ENCODE measurements around the gene FAM53A. TPM values are rescaled to one million over a fixed set of nuclear protein-coding genes. Genes with fewer than 3 reads are reported as not detected.

FAM53A gene
- total and polyA plus RNA-seq, 10 of the 15 experiments (the other 5 are each of a cell fraction or from before 2014, with no cell fraction given) = 0.02 to 0.87 (median 0.38) TPM; not detected in 2

DNA sequence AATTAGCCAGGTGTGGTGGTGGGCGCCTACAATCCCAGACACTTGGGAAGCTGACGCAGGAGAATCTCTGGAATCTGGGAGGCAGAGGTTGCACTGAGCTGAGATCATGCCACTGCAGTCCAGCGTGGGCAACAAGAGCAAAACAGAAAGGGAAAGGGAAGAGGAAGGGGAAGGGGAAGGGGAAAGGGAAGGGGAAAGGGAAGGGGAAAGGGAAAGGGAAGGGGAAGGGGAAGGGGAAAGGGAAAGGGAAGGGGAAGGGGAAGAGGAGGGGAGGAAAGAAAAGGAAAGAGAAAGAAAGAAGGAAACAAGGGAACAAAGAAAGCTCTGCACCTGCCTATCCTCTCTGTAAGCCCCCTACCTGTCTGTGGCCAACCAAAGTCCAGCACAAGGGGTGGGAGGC is 35.2 kb downstream of the FAM53A start:
- BruUV-seq (replicated peaks) = no TSS peak
- Histone ChIP-seq H4K20me1 (ENCODE audit: control insufficient read depth, insufficient read depth) (no peaks in the 10 kb centered on the region), H3K27ac (ENCODE audit: control insufficient read depth, insufficient read depth) (no peak overlapping the region), H2AFZ (ENCODE audit: control insufficient read depth, low read depth, low read length) (no peak overlapping the region), H3K4me3 (no peak overlapping the region), H3K4me1 (ENCODE audit: control insufficient read depth, insufficient read depth, low read length) (no peaks in the 10 kb centered on the region), H3K4me2 (ENCODE audit: control insufficient read depth, insufficient read depth) (no peak overlapping the region), H3K27me3 (replicated peaks in 1 of 2; ENCODE audit: control insufficient read depth in 2 of 2, insufficient read depth in 2 of 2, low read length in 1 of 2) (no peaks in the 10 kb centered on the region), H3K9me3 (replicated peaks; ENCODE audit: control insufficient read depth, insufficient read depth, low read length) (no peaks in the 10 kb centered on the region; the same call in 2 of the 3 replicates), H3K79me2 (ENCODE audit: control insufficient read depth, insufficient read depth, low read length) (no peaks in the 10 kb centered on the region), H3K36me3 (ENCODE audit: control insufficient read depth in 2 of 2, insufficient read depth in 2 of 2, low read length in 1 of 2) (no peaks in the 10 kb centered on the region), H3K9ac (ENCODE audit: control insufficient read depth, insufficient read depth, low read length) (no peak overlapping the region)
- FAIRE-seq (no peak), DNase-seq (ENCODE audit: low read depth, low spot score) (no peak), ATAC-seq (no peak)
- TF ChIP-seq NFYB (IDR thresholded peaks at IDR 0.05; ENCODE audit: insufficient read depth, low read depth, low read length) (no peak), SPI1 (IDR thresholded peaks at IDR 0.05; ENCODE audit: borderline replicate concordance, insufficient read depth, low read depth, low read length) (no peak), NRF1 (conservative IDR thresholded peaks at IDR 0.05; ENCODE audit: low read depth, low read length) (no peak), HCFC1 (IDR thresholded peaks at IDR 0.05; ENCODE audit: low read length) (no peak), MYC (IDR thresholded peaks at IDR 0.05; ENCODE audit: insufficient read depth, insufficient read length, insufficient replicate concordance, low read length, severe bottlenecking) (no peak), NFYA (IDR thresholded peaks at IDR 0.05; ENCODE audit: borderline replicate concordance, low read depth, low read length) (no peak), TCF7 (IDR thresholded peaks at IDR 0.05; ENCODE audit: borderline replicate concordance) (no peak), NR2C2 (IDR thresholded peaks at IDR 0.05; ENCODE audit: borderline replicate concordance, control insufficient read depth, insufficient read length, low read depth) (no peak), EGR1 (IDR thresholded peaks at IDR 0.05; ENCODE audit: borderline replicate concordance in 1 of 2, low read depth in 2 of 2, low read length in 2 of 2) (no peak), HDAC2 (IDR thresholded peaks at IDR 0.05) (no peak), CBX5 (IDR thresholded peaks at IDR 0.05; ENCODE audit: low read depth) (no peak), MYB (IDR thresholded peaks at IDR 0.05; ENCODE audit: borderline replicate concordance, low read depth, low read length) (no peak), WRNIP1 (IDR thresholded peaks at IDR 0.05; ENCODE audit: borderline replicate concordance, low read depth, low read length) (no peak)
- TF ChIP-seq, protein P1, sequence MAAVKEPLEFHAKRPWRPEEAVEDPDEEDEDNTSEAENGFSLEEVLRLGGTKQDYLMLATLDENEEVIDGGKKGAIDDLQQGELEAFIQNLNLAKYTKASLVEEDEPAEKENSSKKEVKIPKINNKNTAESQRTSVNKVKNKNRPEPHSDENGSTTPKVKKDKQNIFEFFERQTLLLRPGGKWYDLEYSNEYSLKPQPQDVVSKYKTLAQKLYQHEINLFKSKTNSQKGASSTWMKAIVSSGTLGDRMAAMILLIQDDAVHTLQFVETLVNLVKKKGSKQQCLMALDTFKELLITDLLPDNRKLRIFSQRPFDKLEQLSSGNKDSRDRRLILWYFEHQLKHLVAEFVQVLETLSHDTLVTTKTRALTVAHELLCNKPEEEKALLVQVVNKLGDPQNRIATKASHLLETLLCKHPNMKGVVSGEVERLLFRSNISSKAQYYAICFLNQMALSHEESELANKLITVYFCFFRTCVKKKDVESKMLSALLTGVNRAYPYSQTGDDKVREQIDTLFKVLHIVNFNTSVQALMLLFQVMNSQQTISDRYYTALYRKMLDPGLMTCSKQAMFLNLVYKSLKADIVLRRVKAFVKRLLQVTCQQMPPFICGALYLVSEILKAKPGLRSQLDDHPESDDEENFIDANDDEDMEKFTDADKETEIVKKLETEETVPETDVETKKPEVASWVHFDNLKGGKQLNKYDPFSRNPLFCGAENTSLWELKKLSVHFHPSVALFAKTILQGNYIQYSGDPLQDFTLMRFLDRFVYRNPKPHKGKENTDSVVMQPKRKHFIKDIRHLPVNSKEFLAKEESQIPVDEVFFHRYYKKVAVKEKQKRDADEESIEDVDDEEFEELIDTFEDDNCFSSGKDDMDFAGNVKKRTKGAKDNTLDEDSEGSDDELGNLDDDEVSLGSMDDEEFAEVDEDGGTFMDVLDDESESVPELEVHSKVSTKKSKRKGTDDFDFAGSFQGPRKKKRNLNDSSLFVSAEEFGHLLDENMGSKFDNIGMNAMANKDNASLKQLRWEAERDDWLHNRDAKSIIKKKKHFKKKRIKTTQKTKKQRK (IDR thresholded peaks at IDR 0.05; ENCODE audit: low read depth, low read length) = no peak
- TF ChIP-seq, protein P2, sequence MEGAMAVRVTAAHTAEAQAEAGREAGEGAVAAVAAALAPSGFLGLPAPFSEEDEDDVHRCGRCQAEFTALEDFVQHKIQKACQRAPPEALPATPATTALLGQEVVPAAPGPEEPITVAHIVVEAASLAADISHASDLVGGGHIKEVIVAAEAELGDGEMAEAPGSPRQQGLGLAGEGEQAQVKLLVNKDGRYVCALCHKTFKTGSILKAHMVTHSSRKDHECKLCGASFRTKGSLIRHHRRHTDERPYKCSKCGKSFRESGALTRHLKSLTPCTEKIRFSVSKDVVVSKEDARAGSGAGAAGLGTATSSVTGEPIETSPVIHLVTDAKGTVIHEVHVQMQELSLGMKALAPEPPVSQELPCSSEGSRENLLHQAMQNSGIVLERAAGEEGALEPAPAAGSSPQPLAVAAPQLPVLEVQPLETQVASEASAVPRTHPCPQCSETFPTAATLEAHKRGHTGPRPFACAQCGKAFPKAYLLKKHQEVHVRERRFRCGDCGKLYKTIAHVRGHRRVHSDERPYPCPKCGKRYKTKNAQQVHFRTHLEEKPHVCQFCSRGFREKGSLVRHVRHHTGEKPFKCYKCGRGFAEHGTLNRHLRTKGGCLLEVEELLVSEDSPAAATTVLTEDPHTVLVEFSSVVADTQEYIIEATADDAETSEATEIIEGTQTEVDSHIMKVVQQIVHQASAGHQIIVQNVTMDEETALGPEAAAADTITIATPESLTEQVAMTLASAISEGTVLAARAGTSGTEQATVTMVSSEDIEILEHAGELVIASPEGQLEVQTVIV (IDR thresholded peaks at IDR 0.05; ENCODE audit: borderline replicate concordance, partially characterized antibody) = no peak
- TF ChIP-seq, protein P3, sequence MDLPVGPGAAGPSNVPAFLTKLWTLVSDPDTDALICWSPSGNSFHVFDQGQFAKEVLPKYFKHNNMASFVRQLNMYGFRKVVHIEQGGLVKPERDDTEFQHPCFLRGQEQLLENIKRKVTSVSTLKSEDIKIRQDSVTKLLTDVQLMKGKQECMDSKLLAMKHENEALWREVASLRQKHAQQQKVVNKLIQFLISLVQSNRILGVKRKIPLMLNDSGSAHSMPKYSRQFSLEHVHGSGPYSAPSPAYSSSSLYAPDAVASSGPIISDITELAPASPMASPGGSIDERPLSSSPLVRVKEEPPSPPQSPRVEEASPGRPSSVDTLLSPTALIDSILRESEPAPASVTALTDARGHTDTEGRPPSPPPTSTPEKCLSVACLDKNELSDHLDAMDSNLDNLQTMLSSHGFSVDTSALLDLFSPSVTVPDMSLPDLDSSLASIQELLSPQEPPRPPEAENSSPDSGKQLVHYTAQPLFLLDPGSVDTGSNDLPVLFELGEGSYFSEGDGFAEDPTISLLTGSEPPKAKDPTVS (IDR thresholded peaks at IDR 0.05; ENCODE audit: low read depth, low read length) = no peak
- in situ Hi-C loops (cut with MboI) (no loop called here), intact Hi-C loops (cut with micrococcal nuclease; ENCODE audit: unreplicated experiment) (no loop called here)
- SMC1A ChIA-PET (ENCODE audit: uncharacterized antibody, unreplicated experiment) = no interaction called here
- POLR2A ChIA-PET = no interaction called here
- WGBS (ENCODE audit: insufficient coverage, insufficient replicate concordance, low lambda C conversion rate, missing lambda C conversion rate) = 37% methylated on average over 3 of the region's 3 CpGs
- CTCF ChIA-PET = no interaction called here
- RAD21 ChIA-PET (ENCODE audit: unreplicated experiment) = no interaction called here

Measured in GM12878 (cell line).